ENCODE measurements around the gene PAXX.

PAXX gene

GRCh38 chr9:136952876-136953770 lies 39.1 kb upstream of the PAXX start:
- no peak for DNase-seq (ENCODE audit: low read depth in 2 of 2)

GRCh38 chr9:136953771-136954269 lies 38.4 kb upstream of the PAXX start:
- no peak for DNase-seq (ENCODE audit: low read depth in 2 of 2)

- no peak for DNase-seq (ENCODE audit: low read depth in 2 of 2)
Measured at GRCh38 chr9:136954270-136955083, 37.7 kb upstream of the PAXX start.

- no peak for DNase-seq (ENCODE audit: low read depth in 2 of 2)
Measured at GRCh38 chr9:136955202-136955942, 36.9 kb upstream of the PAXX start.

- DNase-seq (ENCODE audit: low read depth in 2 of 2), result no peak
Measured at GRCh38 chr9:136955943-136956335, 36.3 kb upstream of the PAXX start.

- DNase-seq (ENCODE audit: low read depth in 2 of 2), result no peak
Measured at GRCh38 chr9:136956604-136957003, 35.6 kb upstream of the PAXX start.

GRCh38 chr9:136957461-136957860 lies 34.8 kb upstream of the PAXX start:
- DNase-seq (ENCODE audit: low read depth in 2 of 2), result no peak

- DNase-seq (ENCODE audit: low read depth in 2 of 2), result no peak
Measured at GRCh38 chr9:136957901-136958300, 34.3 kb upstream of the PAXX start.

- DNase-seq (ENCODE audit: low read depth in 2 of 2), result no peak
Measured at GRCh38 chr9:136958473-136958872, 33.7 kb upstream of the PAXX start.

- no peak for DNase-seq (ENCODE audit: low read depth in 2 of 2)
Measured at GRCh38 chr9:136958898-136959850, 33.0 kb upstream of the PAXX start.

GRCh38 chr9:136960212-136960937 lies 31.8 kb upstream of the PAXX start:
- no peak for DNase-seq (ENCODE audit: low read depth in 2 of 2)

- no peak for DNase-seq (ENCODE audit: low read depth in 2 of 2)
Measured at GRCh38 chr9:136960938-136961275, 31.3 kb upstream of the PAXX start.

- DNase-seq (ENCODE audit: low read depth in 2 of 2), result no peak
Measured at GRCh38 chr9:136961279-136962065, 30.8 kb upstream of the PAXX start.

GRCh38 chr9:136962163-136962562 lies 30.1 kb upstream of the PAXX start:
- no peak for DNase-seq (ENCODE audit: low read depth in 2 of 2)

- DNase-seq (ENCODE audit: low read depth in 2 of 2), result no peak
Measured at GRCh38 chr9:136962701-136963248, 29.4 kb upstream of the PAXX start.

- DNase-seq (ENCODE audit: low read depth in 2 of 2), result no peak
Measured at GRCh38 chr9:136963341-136963740, 28.9 kb upstream of the PAXX start.

GRCh38 chr9:136963751-136964150 lies 28.5 kb upstream of the PAXX start:
- no peak for DNase-seq (ENCODE audit: low read depth in 2 of 2)

GRCh38 chr9:136964171-136964689 lies 28.0 kb upstream of the PAXX start:
- DNase-seq (ENCODE audit: low read depth in 2 of 2), result no peak
